Measurements from ENCODE around the gene CFAP299.

- TF ChIP-seq ZSCAN20 (CRISPR knock-in tag; IDR thresholded peaks at IDR 0.05) (no peak), ESRRA (IDR thresholded peaks at IDR 0.05; ENCODE audit: borderline replicate concordance, low read length) (no peak), POLR2A (IDR thresholded peaks at IDR 0.05; ENCODE audit: low read length) (no peak), KDM5A (IDR thresholded peaks at IDR 0.05) (no peak), CTCF (IDR thresholded peaks at IDR 0.05) (no peak), CEBPB (IDR thresholded peaks at IDR 0.05) (no peak), SREBF2 (IDR thresholded peaks at IDR 0.05) (no peak), TFCP2L1 (CRISPR knock-in tag; IDR thresholded peaks at IDR 0.05) (no peak), POLR2AphosphoS2 (conservative IDR thresholded peaks at IDR 0.05; ENCODE audit: low read length) (no peak), SMC3 (IDR thresholded peaks at IDR 0.05) (no peak)
Measured at GRCh38 chr4:80540785-80541469, 205.4 kb downstream of the CFAP299 start.

Data from A549 (cell line).